CD14-positive monocyte (primary cell): ENCODE data around the gene STRN. TPM values are rescaled to one million over a fixed set of nuclear protein-coding genes. Genes with fewer than 3 reads are reported as not detected.
"Not testable (repeated sequence)": the region's sequence is repeated elsewhere in the genome, so short reads cannot be mapped to it uniquely, and the experiment has no call there.

Source experiments
- DNase-seq, 3 donors: peaks; one replicate each; pipeline ENCODE4 v3.0.0-alpha.2; 2011 to 2022
- H2AFZ ChIP-seq: 2 replicates; pipeline ENCODE4 v1.6.0; 2012; ENCODE audit warnings: mild to moderate bottlenecking, low read depth, low read length, inconsistent platforms; ENCODE audit not compliant: insufficient read depth, poor library complexity, severe bottlenecking
- H3K27ac ChIP-seq, 2 donors: 1 replicate in 1 of 2; 2 replicates in 1 of 2; pipeline ENCODE4 v1.5.1; 2012 to 2013; ENCODE audit warnings: low read length in 2 of 2, control low read depth in 1 of 2, inconsistent platforms in 1 of 2, low read depth in 1 of 2, mild to moderate bottlenecking in 1 of 2
- H3K27me3 ChIP-seq, 2 donors: one replicate each; pipeline versions ENCODE4 v1.6.0 to v1.6.1; 2011 to 2013; ENCODE audit warnings: low read length in 2 of 2; ENCODE audit not compliant: control insufficient read depth in 2 of 2, insufficient read depth in 2 of 2
- H3K36me3 ChIP-seq, 2 donors: replicated peaks in 1 of 2; 1 replicate in 1 of 2; 2 replicates in 1 of 2; pipeline versions ENCODE4 v1.5.1 to v1.6.1; 2012 to 2013; ENCODE audit warnings: low read length in 2 of 2, control low read depth in 1 of 2, inconsistent platforms in 1 of 2, mild to moderate bottlenecking in 1 of 2; ENCODE audit not compliant: insufficient read depth in 2 of 2, control insufficient read depth in 1 of 2
- H3K4me1 ChIP-seq, 2 donors: 1 replicate in 1 of 2; 2 replicates in 1 of 2; pipeline versions ENCODE4 v1.5.1 to v1.6.1; 2012 to 2013; ENCODE audit warnings: low read length in 2 of 2, control low read depth in 1 of 2, inconsistent platforms in 1 of 2, mild to moderate bottlenecking in 1 of 2, moderate library complexity in 1 of 2; ENCODE audit not compliant: insufficient read depth in 2 of 2, control insufficient read depth in 1 of 2
- H3K4me2 ChIP-seq: replicated peaks from 2 replicates; pipeline ENCODE3; 2012; ENCODE audit warnings: low read length, moderate library complexity, mild to moderate bottlenecking; ENCODE audit not compliant: poor library complexity, severe bottlenecking; ENCODE audit errors: extremely low read depth
- H3K4me3 ChIP-seq, 3 experiments: fragments of 200-600 bp in 1 of 3; sonication (generic) in 1 of 3; replicated peaks in 1 of 3; 1 replicate in 2 of 3; 2 replicates in 1 of 3; pipeline ENCODE4 v1.5.1; 2011 to 2013; ENCODE audit warnings: low read length in 3 of 3, mild to moderate bottlenecking in 3 of 3, control low read depth in 2 of 3, low read depth in 2 of 3, inconsistent platforms in 1 of 3, moderate library complexity in 1 of 3
- H3K79me2 ChIP-seq: 2 replicates; pipeline ENCODE4 v1.6.0; 2012; ENCODE audit warnings: mild to moderate bottlenecking, control low read depth, inconsistent platforms, low read length, moderate library complexity; ENCODE audit not compliant: insufficient read depth
- H3K9ac ChIP-seq: 2 replicates; pipeline ENCODE4 v1.6.0; 2017; ENCODE audit warnings: low read length, mild to moderate bottlenecking; ENCODE audit not compliant: insufficient read depth, poor library complexity, severe bottlenecking
- H3K9me3 ChIP-seq, 2 donors: replicated peaks in 1 of 2; 1 replicate in 1 of 2; 2 replicates in 1 of 2; pipeline versions ENCODE4 v1.5.1 to v1.6.1; 2012 to 2013; ENCODE audit warnings: low read length in 2 of 2, control low read depth in 1 of 2; ENCODE audit not compliant: control insufficient read depth in 1 of 2, insufficient read depth in 1 of 2
- H4K20me1 ChIP-seq: 2 replicates; pipeline ENCODE4 v1.6.0; 2012; ENCODE audit warnings: mild to moderate bottlenecking, low read length, control low read depth, moderate library complexity; ENCODE audit not compliant: insufficient read depth
- H3K27ac Mint-ChIP-seq, 7 donors: one replicate each; pipeline ENCODE4 v1.8.0; 2020; ENCODE audit warnings: mild to moderate bottlenecking in 7 of 7, mixed read lengths in 7 of 7, moderate library complexity in 6 of 7, inconsistent platforms in 2 of 7
- H3K27me3 Mint-ChIP-seq, 3 donors: one replicate each; pipeline ENCODE4 v1.8.0; 2021 to 2022; ENCODE audit warnings: low read depth in 3 of 3, mild to moderate bottlenecking in 3 of 3, mixed read lengths in 3 of 3, moderate library complexity in 3 of 3, inconsistent platforms in 1 of 3
- H3K36me3 Mint-ChIP-seq, 2 donors: one replicate each; pipeline ENCODE4 v1.8.0; 2020; ENCODE audit warnings: mixed read lengths in 2 of 2, inconsistent platforms in 1 of 2, mild to moderate bottlenecking in 1 of 2
- H3K4me1 Mint-ChIP-seq: one replicate; pipeline ENCODE4 v1.8.0; 2020; ENCODE audit warnings: mild to moderate bottlenecking, mixed read lengths
- H3K4me3 Mint-ChIP-seq, 2 donors: one replicate each; pipeline ENCODE4 v1.8.0; 2020; ENCODE audit warnings: mild to moderate bottlenecking in 2 of 2, mixed read lengths in 2 of 2, moderate library complexity in 1 of 2
- H3K9me3 Mint-ChIP-seq, 7 donors: one replicate each; pipeline ENCODE4 v1.8.0; 2020 to 2022; ENCODE audit warnings: mixed read lengths in 7 of 7, mild to moderate bottlenecking in 6 of 7, moderate library complexity in 6 of 7, inconsistent platforms in 2 of 7
- WGBS: methylation state at CpG from one replicate; pipeline ENCODE4 v1.1.5; 2013; ENCODE audit warnings: missing lambda C conversion rate; ENCODE audit not compliant: insufficient coverage; 5-methylcytosine and 5-hydroxymethylcytosine counted together
- intact Hi-C, 2 donors: fragments of 100-400 bp; cut with micrococcal nuclease; formaldehyde crosslinking; loops; one replicate each; pipeline versions ENCODE4 v1.15.0 to v1.15.1; 2023
- polyA plus RNA-seq, 3 donors: library from polyadenylated mRNA; depleted of rRNA in 1 of 3; unstranded in 2 of 3; stranded (reverse) in 1 of 3; fragments of 300-500 nt in 2 of 3; fragments of >200 nt in 1 of 3; fragmentation: Illumina TruSeq in 2 of 3; gene quantifications; 1 replicate in 2 of 3; 2 replicates in 1 of 3; pipeline ENCODE4 v1.2.3, GENCODE V29; 2012 to 2021
- TF ChIP-seq, protein P1 (sequence below): fragments of 200-600 bp; IDR thresholded peaks from one replicate; pipeline ENCODE4 v1.8.0; 2022; ENCODE audit warnings: antibody characterized with exemption, mild to moderate bottlenecking

Gene STRN
- polyA plus RNA-seq, 3 donors = 7.0 to 15.7 (median 10.7) TPM

DNA sequence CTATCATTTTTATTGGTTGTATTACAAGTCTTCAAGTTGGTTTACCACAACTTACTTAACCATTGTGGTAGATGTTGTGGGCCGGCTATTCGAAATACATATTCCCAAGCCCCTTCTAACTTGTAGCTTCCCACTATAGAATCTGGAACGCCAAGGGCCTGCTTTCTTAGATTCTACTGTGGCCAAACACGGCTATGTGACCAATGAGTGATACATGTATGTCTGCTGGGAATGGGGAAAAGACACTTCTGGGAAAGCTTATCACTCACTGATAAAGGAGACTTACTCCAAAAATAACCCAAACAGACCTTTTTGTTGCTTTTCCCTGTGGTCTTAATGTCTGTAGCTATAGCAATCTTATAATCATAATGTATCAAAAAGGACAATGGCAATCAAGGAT is 24.5 kb downstream of the STRN start:
- TF ChIP-seq, protein P1, sequence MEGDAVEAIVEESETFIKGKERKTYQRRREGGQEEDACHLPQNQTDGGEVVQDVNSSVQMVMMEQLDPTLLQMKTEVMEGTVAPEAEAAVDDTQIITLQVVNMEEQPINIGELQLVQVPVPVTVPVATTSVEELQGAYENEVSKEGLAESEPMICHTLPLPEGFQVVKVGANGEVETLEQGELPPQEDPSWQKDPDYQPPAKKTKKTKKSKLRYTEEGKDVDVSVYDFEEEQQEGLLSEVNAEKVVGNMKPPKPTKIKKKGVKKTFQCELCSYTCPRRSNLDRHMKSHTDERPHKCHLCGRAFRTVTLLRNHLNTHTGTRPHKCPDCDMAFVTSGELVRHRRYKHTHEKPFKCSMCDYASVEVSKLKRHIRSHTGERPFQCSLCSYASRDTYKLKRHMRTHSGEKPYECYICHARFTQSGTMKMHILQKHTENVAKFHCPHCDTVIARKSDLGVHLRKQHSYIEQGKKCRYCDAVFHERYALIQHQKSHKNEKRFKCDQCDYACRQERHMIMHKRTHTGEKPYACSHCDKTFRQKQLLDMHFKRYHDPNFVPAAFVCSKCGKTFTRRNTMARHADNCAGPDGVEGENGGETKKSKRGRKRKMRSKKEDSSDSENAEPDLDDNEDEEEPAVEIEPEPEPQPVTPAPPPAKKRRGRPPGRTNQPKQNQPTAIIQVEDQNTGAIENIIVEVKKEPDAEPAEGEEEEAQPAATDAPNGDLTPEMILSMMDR = no peak
- H2AFZ ChIP-seq = no peak overlapping the region
- Mint-ChIP-seq H3K4me3 (no peak overlapping the region), H3K4me1 (no peaks in the 10 kb centered on the region), H3K27me3 (no peaks in the 10 kb centered on the region), H3K36me3 (peaks cover 0 to 8% of the 10 kb centered on the region in 2 donors), H3K9me3 (peaks cover 0 to 4% (median 0%) of the 10 kb centered on the region in 7 donors), H3K27ac (no peak overlapping the region)
- no peak overlapping the region for H3K27ac ChIP-seq
- no peaks in the 10 kb centered on the region for H3K36me3 ChIP-seq
- no CpG with 5 or more reads among the region's 4 CpGs for WGBS
- H3K9ac ChIP-seq = no peak overlapping the region
- peaks cover 13% of the 10 kb centered on the region for H3K79me2 ChIP-seq
- H4K20me1 ChIP-seq = peaks cover 30% of the 10 kb centered on the region
- no peak overlapping the region for H3K4me2 ChIP-seq
- DNase-seq = no peak
- intact Hi-C loops = no loop called here
- H3K9me3 ChIP-seq = no peaks in the 10 kb centered on the region
- H3K4me1 ChIP-seq = no peaks in the 10 kb centered on the region
- no peaks in the 10 kb centered on the region for H3K27me3 ChIP-seq
- no peak overlapping the region for H3K4me3 ChIP-seq

DNA sequence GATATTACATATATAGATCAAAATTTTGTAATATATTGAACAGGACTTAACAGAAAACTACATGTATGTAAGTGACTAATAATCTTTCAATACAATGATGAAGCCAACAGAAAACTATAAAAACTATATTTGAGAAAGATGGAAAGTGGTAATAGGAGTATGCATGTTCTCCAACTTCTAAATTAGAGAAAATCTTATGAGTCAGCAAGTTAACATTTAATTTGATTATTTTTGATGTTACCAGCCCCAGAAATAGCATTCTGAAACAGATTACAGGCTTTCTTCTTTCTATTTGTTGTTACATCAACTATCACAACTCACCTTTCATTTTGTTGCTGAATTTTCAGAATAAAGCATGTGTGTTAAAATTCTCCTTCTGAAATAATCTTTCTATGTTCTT is 29.8 kb downstream of the STRN start:
- H3K79me2 ChIP-seq = peaks cover 12% of the 10 kb centered on the region
- H3K27me3 Mint-ChIP-seq, intact Hi-C loops: not testable (repeated sequence)

DNA sequence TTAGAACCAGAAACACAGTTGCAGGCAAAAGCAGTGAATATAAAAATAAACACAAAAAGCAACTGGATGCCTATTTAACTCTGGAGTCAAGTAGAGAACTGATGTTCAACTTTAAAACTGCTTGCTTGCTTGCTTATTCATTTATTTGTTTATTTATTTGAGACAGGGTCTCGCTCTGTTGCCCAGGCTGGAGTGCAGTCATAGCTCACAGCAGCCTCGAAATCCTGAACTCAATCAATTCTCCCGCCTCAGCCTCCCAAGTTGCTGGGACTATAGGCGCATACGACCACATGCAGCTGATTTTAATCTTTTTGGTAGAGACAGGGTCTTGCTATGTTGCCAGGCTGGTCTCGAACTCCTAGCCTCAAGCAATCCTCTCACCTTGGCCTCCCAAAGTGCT is 34.6 kb downstream of the STRN start:
- peaks cover 19% of the 10 kb centered on the region for H4K20me1 ChIP-seq
- H3K27ac ChIP-seq, H3K79me2 ChIP-seq, intact Hi-C loops, H3K36me3 Mint-ChIP-seq, H3K27me3 Mint-ChIP-seq, H3K4me1 ChIP-seq, H2AFZ ChIP-seq, H3K4me3 Mint-ChIP-seq, DNase-seq, H3K27ac Mint-ChIP-seq, H3K9me3 ChIP-seq, H3K4me2 ChIP-seq, H3K36me3 ChIP-seq, H3K4me3 ChIP-seq, H3K27me3 ChIP-seq, H3K4me1 Mint-ChIP-seq, H3K9me3 Mint-ChIP-seq, H3K9ac ChIP-seq: not testable (repeated sequence)
- 100% methylated on average over 3 of the region's 6 CpGs for WGBS

More for the DNA sequence above, 29.8 kb downstream of the STRN start:
- H3K4me1 ChIP-seq, H3K9me3 ChIP-seq, H3K4me3 Mint-ChIP-seq, H3K4me3 ChIP-seq, DNase-seq, H3K27ac Mint-ChIP-seq, H3K4me2 ChIP-seq, H2AFZ ChIP-seq, H3K9ac ChIP-seq, H3K27ac ChIP-seq, H3K4me1 Mint-ChIP-seq, H3K27me3 ChIP-seq, H3K36me3 ChIP-seq, H3K36me3 Mint-ChIP-seq, H3K9me3 Mint-ChIP-seq: not testable (repeated sequence)
- H4K20me1 ChIP-seq = peaks cover 32% of the 10 kb centered on the region

DNA sequence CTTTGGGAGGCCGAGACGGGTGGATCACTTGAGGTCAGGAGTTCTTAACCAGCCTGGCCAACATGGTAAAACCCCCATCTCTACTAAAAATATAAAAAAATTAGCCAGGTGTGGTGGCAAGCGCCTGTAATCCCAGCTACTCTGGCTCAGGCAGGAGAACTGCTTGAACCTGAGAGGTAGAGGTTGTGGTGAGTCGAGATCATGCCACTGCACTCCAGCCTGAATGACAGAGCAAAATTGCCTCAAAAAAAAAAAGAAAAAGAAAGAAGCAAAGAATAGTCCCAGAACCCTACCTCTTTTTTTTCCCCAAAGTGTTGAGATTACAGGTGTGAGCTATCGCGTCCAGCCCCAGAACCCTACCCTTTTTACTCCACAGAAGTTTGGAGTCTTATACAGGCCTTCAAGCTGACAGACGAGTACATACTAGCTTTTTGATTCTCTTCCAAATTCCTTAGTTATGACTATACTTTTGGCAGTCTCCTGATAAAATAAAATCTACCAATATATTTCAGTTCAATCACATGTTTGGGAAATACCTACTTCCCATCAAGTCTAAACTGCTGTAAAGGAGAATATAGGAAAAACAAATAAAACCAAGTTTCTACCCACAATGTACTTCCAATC is 35.4 kb downstream of the STRN start:
- H3K79me2 ChIP-seq, H3K4me3 Mint-ChIP-seq, H3K4me1 Mint-ChIP-seq, H3K36me3 Mint-ChIP-seq, intact Hi-C loops, H3K9ac ChIP-seq, H3K27me3 Mint-ChIP-seq, H2AFZ ChIP-seq, H3K36me3 ChIP-seq, H3K9me3 Mint-ChIP-seq, H3K4me3 ChIP-seq, H3K9me3 ChIP-seq, H3K4me1 ChIP-seq, DNase-seq, H3K27me3 ChIP-seq, H3K27ac ChIP-seq, H3K4me2 ChIP-seq: not testable (repeated sequence)
- peaks cover 19% of the 10 kb centered on the region for H4K20me1 ChIP-seq
- WGBS = 90% methylated on average over 2 of the region's 7 CpGs
- H3K27ac Mint-ChIP-seq = peak overlapping the region in 2 of 7 donors; percentile 33 to 68
